ENCODE data around the gene RERE.
"Not testable (repeated sequence)": the region's sequence is repeated elsewhere in the genome, so short reads cannot be mapped to it uniquely, and the experiment has no call there.

The RERE gene

DNA sequence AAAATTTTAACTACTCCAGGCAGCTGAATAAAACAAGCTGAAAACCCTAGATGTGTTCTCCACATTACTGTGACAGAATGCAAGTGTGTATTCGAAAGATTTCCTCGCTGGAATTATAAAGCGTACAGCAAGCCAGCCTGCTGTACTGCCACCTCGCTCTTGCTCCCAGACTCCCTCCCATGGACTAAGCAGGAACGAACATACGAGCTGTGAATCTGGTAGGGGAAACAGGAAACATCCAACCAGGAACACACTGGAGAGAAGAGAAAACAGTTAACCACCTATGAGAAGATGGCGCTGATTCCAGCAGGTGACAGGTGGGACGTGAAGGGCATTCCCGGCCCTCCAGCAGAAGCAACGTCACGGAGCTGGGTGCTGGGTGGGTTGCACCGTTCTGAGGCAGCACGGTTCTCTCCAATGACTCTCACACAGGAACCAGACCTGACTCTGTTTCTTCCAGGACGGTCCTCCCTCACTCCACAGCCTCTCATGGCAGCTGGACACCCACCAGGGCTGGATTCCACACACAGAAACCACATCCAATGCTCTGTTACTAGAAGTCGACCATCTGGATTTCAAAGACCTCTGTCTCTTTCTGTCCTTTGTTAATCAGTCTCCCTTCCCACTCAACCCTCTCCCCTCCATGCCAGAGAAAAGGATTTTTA is 219.2 kb downstream of the RERE start:
- peak; percentile 55 for TF ChIP-seq CTCF (IDR thresholded peaks at IDR 0.05; ENCODE audit: low read depth, low read length)
- no peak for DNase-seq (ENCODE audit: extremely low read depth, low read depth)

DNA sequence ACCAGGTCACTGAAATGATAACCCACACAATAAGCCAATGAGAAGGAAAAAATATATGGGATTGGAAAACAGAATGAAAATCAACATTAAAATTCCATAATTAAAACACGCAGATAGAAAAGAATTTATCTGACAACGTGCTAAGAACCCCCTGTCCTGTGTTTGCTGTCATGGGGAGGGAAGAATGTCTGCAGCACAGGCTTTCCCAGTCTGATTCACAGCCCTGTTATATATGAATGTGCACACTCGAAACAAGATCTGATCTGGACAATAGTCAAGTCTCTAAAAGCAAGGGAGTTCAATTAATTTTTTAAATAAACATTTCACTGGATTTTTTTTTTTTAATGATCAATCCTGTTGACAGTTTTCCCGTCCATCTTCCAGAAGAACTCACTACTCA is 220.0 kb downstream of the RERE start:
- TF ChIP-seq CTCF (IDR thresholded peaks at IDR 0.05; ENCODE audit: low read depth, low read length): no peak
- DNase-seq (ENCODE audit: extremely low read depth, low read depth): no peak

DNA sequence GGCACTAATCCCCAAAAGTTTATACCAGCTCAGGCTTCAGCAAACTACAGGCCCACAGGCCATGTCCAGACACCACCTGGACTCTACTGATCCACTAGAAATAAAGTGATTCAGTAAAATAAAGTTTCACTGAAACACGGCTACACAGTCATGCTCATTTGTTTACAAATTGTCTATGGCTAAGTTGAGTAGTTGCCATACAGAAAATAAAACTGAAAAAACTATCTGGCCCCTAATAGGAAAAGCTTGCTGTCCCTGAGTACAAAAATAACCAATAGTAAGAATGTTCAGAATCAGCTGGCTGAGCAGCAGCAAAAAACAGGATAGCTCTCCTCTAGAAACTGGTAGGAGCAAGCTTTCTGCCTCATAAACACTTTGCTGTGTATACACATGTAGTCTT is 221.5 kb downstream of the RERE start:
- TF ChIP-seq CTCF (IDR thresholded peaks at IDR 0.05; ENCODE audit: low read depth, low read length): no peak
- no peak for DNase-seq (ENCODE audit: extremely low read depth, low read depth)

DNA sequence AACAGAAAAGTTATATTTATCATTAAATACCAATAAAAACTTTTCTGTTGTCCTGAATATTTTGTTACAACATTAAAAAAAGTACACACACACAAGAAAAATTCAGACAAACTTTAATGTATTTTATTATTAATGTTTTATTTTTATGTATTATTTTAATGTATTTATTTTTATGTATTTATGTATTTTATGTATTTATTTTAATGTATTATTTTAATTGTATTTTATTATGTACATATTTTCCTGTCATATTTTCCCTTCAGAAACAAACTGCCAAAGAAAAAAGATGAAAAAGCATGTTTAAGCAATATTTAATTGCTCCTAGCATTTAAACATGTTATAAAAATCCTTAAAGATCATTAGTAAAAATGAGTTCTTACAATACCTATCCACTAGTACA is 222.1 kb downstream of the RERE start:
- DNase-seq (ENCODE audit: extremely low read depth, low read depth): no peak
- TF ChIP-seq CTCF (IDR thresholded peaks at IDR 0.05; ENCODE audit: low read depth, low read length): no peak

GRCh38 chr1:8593292-8593691 is 224.1 kb downstream of the RERE start:
- not testable (repeated sequence) for DNase-seq (ENCODE audit: extremely low read depth, low read depth)

- no peak for TF ChIP-seq CTCF (IDR thresholded peaks at IDR 0.05; ENCODE audit: low read depth, low read length)
- DNase-seq (ENCODE audit: extremely low read depth, low read depth): no peak
Observed at GRCh38 chr1:8591569-8591968, 225.9 kb downstream of the RERE start.

DNA sequence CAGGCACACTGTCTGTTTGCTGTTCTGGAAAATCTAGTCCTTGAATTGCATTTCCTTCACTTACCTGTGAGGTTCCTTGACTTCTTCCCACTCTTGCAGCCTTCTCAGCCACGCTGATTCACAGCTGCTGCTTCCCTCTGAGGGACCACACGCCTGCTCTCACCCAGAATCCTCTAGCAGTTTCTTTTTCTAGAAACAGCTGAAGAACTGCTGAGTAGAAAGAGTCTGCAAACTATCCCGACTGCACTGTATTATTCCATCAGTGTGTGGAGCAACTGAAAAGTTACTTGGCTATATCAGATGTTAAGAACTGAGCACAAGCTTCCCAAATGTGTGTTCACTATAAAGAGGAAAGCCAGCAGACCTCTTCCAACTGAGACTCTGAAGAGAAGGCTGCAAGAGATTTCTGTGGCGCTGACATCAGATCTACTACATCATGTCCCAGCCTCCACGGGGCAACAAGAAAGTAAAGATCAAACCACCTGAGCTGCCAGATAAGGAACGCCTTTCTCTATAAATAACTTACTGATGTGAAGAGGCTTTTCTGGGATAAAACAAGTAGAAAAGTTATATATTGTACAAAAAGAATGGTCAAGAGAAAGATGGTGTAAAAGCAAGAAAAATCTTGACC is 226.6 kb downstream of the RERE start:
- no peak for TF ChIP-seq CTCF (IDR thresholded peaks at IDR 0.05; ENCODE audit: low read depth, low read length)
- no peak for DNase-seq (ENCODE audit: extremely low read depth, low read depth)

DNA sequence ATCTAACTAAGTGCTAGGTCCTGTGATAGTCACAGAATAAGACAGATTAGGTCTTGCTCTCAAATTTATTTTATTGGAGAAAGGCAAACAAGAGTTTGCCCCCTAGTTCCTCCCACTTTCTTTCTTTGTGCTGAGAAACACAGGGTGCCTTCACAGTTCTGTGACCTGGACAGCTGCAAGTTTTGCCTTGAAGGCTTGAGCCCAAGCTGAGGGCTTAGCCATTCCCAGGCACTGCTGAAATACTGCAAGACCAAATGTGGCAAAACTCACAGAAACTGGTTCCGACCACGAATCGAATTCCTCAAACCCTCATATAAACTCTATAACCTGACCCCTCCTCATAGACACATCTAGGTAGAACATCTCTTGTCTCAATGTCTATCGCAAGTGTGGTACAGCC is 227.9 kb downstream of the RERE start:
- no peak for TF ChIP-seq CTCF (IDR thresholded peaks at IDR 0.05; ENCODE audit: low read depth, low read length)
- DNase-seq (ENCODE audit: extremely low read depth, low read depth): no peak
